EH (cell line): ENCODE results near the gene PREX1.

Source experiments
- DNase-seq: peaks from one replicate; pipeline ENCODE4 v3.0.0-alpha.2; 2015; ENCODE audit warnings: low read depth

PREX1 gene

DNA sequence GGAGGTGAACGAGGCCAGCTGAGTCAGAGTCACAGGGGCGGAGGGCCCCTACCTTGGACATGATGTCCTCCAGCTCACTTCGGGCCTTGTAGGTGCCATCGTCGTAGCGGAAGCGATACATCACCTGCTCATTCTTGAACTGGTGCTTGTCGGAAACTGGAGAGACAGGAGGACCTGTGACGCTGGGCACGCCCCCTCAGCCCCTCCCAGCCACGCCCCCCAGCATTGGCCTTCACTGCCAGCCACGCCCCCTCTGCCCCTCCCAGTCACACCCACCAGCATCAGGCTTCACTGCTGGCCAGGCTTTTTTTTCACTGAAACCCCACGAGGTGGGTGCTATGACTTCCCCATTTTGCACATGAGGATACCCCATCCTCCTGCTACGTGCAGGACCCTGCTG lies 148.2 kb downstream of the PREX1 start:
- DNase-seq: no peak

DNA sequence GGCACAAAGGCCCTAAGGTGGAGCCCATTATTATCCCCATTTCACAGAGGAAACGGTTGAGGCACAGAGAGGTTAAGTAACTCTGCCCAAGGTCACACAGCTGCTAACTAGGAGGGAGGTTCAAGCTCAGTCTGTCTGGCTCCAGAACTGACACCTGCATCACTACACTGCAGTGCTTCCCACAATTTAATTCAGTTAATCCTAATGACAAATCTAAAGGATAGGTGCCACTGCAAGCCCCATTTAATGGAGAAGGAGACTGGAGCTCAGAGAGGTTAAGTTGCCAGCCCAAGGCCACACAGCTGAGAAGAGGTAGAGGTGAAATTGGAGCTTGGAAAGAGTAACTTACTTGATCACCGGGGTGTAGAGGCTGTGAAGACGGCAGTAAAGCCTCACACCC lies 148.8 kb downstream of the PREX1 start:
- no peak for DNase-seq

DNA sequence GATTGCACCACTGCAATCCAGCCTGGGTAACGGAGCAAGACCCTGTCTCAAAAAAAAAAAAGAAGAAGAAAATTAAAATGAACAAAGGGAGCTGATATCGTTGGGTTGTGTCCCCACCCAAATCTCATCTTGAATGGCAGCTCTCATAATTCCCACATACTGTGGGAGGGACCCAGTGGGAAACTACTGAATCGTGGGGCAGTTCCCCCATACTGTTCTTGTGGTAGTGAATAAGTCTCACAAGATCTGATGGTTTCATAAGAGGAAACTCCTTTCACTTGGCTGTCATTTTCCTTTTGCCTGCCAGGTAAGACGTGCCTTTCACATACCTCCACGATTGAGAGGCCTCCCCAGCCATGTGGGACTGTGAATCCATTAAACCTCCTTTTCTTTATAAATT lies 149.4 kb downstream of the PREX1 start:
- DNase-seq: no peak

DNA sequence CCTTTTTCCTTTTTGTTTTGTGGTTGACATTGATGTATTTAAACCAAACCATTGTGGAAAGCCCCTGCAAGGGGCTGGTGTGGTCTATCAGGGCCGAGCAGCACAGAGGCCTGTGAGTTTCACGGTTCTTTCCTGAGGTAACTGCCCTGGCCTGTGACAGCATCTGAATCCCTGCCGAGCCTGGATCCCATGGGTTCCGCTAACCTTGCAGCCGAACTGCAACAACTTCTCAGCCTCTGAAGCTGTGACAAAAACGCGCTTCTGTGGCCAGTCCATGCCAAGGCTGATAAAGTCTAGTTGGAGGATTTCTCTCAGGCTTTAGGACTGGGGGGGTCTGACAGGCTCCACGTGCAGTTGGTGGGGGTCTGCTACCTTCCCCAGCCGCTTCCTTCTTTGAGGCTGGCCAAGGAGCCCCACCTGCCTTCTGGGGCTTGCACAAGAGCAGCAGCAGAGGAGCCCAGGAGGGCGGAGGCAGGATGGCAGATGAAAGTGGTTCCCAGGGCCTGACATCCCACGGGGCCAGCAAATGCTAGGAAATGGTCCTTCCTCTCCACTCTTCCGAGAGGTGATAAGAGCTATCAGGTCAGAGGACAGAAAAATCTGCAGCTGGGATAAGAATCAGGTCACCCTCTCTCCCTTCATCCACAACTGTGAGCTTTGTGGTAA lies 150.9 kb downstream of the PREX1 start:
- DNase-seq: no peak

DNA sequence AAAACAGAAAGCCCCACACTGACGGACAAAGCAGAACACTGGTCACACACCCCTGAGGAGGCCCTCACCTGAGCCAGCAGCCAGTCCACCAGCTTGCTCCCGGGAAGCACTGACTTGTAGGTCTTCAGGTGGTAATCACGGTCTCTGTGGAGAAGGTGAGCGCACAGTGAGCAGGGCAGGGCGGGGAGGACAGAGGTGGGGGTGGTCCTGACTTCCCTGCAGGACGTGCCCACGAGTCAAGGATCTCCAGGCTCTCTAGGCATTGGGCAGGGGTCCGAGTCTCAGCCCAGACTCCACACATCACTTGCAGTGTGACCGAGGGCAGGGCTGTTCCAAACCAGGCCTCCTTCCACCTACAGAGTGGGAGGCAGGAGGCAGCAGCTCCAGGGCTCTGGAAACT lies 151.7 kb downstream of the PREX1 start:
- DNase-seq: no peak

DNA sequence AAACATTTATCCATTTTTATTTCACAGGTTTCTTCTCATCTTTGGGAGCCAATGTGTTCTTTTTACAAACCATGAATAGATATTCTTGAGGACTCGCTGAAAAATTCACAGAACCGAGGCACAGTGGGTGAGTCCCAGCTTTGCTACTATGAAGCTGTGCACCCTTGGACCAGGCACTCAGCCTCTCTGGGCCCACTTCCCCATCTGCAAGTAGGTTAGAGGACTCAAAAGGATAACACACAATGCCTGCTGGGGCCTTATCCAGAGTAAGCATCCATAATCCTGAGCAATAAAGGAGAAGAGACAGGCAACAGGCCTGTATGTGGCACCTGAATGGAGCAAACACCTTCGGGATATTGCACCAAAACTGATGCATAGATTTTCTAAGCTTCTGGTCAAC lies 153.3 kb downstream of the PREX1 start:
- no peak for DNase-seq

DNA sequence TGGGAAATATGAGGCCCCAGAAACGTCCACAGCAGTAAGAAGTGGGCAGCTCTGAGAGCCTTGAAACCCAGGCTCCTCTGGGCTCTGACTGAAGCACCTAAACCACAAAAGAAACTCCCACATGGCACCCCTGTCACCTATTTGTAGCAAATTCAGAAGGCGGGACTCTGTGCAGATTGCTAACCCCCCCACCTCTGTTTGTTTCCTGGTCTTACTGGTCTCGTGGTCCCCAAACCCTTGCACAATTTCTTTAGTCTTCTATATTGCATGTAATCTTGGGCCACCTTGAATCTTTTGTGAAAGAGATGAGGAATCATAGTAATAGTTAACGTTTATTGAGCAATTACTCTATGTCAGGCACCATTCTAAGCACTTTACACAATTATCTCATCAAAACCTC lies 154.3 kb downstream of the PREX1 start:
- DNase-seq: no peak

DNA sequence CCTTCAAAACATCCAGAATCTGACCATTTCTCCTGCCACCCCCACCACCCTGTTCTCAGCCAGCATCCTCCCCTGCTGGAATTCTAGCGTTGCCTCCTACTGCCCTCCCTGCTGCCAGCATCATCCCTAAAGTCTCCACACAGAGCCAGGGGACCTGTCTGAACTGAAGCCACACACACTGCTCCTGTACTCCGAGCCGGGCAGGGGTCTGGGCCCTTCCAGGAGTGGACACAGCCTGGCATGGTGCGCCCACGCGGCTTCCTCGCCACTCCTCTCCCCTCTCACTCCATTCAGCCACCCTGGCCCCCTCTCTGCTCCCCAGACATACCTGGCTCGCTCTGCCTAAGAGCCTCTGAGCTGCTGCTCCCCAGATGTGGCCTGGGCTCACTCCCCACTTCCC lies 155.5 kb downstream of the PREX1 start:
- DNase-seq: no peak

DNA sequence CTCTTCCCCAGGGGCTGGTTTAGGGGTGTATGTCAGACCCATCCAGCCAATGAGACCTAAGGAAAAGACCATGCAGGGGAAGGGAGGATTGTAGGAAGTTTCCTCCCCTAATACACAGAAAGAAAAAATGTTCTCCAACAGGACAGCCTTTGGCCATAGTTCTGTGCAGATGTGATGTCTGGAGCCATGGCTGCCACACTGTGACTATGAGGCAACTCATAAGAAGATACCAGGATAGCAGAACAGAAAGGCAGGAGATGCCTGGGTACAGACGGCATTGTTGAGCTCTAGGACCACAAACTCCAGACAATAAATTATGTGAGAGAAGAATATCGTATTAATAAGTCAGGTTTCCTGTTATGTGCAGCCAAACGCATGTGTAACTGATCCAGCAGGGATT lies 156.7 kb downstream of the PREX1 start:
- DNase-seq: no peak

DNA sequence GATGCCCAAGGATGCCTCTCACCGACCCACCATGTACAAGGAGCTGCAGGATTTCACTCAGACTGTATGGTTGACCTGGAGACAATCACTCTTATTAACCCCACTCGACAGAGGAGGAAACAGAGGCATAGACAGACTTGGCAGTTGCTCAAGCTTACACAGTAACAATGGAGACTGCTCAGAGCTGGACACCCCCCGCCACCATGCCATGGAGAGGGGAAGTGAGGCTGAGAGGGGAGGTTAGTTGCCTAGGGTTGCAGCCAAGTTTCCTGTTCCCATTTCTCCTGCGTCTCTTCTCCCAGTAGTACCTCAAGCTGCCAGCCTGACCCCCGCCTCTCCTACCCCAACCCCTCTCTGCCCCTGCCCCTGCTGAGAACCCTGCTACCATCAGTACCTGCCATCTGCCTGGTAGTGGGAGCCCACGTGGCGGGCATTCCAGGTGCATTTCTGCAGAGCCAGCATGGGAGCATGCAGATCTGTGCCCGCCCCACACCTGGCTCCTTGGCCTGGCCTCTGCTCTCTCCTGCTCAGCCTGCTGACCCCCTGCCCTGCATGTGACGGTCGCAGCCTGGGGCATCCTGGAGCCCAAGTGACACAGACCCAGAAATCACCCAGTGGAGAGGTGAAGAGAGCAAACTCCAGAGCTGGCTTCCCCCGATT lies 157.7 kb downstream of the PREX1 start:
- DNase-seq: no peak

DNA sequence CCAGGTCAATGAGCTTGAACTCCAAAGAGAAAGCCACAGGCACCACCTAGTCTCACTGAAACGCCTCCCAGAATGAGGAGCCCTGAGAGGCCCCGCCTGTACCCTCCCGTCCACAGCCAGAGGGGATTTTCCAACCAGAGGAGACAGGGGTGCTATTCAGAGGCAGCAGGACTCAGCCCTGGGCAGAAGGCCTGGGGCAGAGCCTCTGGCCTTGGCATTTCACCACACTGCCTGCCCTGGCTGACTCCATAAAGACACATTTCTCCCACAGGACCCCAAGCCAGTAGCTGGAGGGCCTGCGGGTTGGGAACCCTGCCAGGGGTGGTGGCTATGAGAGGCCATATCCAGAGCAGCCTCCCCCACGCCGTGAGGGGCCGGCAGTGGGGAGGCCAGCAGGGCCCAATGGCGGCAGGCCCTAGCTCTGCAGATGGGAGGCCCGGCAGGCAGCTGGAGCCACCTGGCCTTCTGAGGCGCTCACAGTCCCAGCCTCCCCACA lies 159.3 kb downstream of the PREX1 start:
- DNase-seq: no peak

DNA sequence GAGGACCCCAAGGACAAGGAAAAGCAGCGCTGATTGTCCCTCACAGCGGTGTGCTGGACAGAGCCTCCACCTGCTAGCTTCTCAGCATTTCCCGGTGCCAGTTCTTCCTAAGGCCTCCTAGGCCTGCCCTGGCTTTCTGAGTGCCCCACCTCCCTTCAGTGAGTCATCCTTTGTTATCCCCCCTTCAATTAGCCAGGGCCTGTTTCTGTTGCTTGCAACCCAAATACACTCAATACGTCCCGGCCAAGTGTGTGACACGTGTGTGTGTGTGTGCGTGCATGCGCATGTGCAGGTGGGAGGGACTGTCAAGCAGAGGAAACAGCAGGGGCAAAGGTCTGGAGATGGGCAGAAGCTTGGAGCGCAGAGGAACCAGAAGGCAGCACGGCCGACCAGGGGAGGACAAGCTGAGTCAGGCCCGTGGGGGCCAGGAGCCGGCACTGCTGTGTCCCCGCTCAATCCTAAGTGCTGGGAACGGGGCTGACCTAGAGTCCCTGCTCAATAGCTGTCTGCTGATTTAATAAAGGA lies 159.8 kb downstream of the PREX1 start:
- DNase-seq: no peak

DNA sequence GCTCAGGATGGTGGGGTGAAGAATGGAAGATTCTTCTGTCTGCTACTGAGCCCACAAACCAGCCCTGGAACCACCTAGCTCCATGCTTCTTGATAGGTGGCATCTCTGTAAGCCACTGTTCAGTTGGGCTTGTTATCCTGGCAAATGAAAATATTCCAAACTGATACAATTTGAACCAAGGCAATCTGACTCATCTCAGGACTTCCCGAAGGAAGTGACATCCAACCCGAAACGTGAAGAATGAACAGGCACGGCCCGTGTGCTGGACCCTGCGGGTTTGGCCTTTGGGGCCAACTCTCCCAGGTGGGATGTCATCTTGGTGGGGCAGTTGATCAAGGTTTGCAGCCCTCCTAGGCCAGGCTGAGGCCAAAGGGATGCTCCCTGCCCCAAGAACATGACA lies 160.3 kb downstream of the PREX1 start:
- no peak for DNase-seq

DNA sequence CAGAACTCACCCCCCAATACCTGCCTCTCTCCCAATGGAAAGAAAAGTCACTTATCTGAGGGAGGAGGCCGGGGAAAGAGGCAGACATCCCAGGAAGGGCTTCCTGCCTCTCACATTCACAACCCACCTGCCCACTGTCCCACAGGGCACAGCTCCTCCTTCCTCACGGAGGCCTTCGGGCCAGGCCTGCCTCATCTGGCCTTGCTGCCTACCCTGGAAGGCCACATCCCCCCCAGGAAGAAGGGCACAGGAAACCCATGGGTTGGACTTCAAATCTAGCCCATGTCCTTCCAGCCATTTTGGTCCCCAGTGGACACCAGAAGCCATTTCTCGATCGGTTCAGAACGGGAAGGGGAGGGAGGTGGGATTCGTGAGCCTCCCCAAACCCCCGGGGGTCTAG lies 162.0 kb downstream of the PREX1 start:
- DNase-seq: no peak

DNA sequence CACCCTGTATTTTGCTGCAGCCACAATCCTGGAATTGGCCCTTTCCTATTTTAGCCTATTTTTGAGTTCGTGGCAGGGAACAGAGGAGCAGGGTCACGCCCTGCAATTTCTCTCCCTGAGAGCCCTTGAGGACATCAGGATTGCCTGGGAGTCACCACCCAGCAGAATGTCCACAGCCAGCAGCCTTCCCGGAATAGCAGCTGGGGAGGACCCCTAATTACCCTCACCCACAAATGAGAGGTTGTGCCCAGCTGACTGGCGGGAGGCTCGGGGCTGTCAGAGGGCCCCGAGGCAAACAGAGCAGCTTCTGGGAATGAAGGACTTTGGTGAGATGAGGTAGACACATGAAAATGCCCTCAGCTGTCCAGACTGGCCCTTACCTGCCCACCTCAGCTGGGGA lies 165.1 kb downstream of the PREX1 start:
- no peak for DNase-seq

DNA sequence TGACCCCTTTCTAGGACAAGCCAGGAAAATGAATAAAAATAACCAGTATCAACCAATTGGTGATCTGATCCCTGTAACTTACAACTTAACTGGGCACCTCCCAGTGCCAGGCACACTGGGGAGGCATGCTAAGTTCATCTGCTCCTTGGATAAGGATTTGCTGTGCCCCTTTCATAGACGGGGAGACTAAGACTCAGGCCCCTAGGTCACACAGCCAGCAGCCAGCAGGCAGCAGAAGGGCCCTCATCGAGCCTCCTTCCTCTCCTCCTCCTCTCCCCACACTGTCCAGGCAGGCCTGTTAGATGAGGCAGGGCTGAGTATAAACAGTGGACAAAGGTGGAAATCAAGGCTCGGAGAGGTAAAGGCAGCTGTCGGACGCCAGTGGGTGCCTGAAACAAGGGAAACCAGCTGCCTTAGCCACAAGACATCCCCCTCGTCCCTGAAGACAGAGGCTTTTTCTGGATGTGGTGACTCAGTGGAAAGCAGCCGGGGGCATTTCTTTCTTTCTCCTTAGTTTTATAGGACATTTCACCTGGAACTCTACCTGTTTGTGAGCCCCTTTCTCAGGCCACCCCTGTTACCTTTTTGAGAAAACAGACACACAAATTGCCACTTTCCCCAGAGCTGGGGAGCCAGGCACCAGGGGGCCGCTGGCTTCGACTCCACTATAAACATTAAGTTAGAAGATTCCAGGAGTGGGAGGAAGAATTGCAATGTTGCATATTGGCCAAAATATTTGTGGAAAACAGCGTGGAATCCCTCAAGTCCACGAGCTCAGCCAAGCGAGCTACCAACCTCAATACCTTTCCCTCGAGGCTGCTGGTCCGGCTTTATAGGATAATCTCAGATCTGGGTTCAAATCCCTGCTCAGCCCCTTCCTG lies 166.0 kb downstream of the PREX1 start:
- DNase-seq: no peak

DNA sequence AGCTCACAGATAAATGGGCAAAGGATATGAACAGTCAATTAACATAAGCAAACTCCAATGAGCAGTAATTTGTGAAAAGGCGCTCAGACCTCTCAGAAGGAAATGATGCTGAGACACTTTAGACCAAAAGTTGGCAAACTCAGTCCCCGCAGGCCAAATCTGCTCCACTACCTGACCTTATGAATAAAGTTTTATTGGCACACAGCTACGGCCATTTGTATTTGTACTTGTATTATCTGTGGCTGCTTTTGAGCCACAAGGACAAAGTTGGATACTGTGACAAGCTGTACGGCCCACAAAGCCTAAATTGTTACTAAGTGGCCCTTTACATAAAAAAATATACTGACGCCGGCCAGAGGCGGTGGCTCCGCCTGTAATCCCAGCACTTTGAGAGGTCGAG lies 167.0 kb downstream of the PREX1 start:
- DNase-seq: no peak

DNA sequence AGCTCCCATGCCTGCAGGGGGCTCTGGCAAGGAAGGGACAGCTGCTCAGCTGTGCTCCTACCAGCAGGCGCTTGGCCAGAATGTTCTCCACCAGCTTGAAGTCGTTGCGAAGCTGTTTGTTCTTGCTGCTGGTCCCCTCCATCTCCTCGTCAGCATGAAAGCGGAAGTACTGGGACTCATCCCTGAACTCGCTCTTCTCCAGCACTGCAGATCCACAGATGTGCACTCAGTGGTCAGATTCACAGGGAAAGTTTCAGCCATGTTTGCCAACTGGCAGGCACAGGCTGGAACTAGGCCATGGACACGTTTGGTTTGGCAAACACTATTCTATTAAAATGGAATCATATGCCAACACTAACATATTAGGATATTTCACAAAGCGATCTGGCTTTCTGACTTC lies 167.9 kb downstream of the PREX1 start:
- no peak for DNase-seq

DNA sequence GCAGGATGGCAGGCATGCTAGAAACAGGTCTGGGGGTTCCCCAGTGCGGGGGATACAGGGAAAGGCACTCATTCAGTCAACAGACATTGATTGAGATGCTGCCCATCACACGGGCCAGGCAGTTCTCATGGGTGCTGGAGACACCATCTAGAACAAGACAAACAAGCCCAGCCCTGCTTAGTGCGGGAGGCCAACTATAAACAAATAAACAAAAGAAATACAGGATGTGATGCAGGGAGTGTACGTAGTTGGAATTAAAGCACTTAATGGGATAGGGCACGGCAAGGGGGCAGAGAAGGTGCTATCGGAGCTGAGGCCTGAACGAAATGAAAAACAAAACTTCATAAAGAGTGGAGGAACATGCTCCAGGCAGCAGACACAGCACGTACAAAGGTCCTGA lies 169.3 kb downstream of the PREX1 start:
- DNase-seq: no peak

DNA sequence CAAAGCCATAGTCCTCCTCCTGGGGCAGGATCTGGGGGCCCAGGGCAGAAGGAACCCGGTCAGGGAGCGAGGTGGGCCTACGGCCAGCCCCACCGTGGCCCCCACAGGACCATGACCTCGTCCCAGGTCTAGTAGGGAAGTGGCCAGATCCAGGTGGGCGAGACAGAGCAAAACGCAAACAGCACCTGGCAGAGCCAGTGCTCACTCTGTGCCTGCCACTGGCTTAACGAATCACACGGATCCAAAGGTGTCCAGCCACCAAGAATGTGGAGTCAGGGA lies 169.7 kb downstream of the PREX1 start:
- no peak for DNase-seq

DNA sequence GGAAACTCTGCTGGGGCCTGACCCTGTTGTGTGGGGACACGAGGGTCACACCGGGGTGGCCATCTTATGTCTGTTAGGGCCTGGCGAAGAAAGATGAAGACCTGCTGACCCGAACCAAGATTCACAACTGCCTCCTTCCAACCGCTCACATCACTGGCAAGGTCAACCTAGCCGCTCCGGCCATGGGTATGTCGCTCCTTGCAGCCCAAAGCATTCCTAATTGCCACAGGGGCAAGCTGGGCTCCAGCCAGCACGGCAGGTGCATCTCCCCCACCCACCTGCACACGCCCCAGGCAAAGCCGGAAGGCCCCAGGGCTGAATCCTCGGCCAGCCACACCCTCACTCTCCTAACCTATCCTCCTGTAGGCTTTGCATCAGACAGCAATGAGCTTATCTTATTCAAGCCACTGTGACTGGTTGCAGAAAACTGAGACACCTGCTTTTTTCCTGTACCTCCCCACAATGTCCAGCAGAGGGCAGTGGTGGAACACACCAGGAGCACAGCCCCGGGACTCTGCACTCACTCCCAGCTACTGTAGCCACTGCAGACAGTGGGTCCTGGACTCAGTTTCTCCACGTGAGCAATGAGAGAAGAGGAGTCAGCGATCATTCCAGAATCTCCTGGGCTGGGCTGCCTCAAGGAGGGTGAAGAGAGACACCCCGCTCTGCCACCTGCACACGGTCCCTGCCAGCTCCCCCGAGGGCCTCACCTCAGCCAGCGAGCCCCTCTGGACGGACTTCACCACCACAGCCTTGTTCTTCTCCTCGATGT lies 170.2 kb downstream of the PREX1 start:
- peak; percentile 77 for DNase-seq

DNA sequence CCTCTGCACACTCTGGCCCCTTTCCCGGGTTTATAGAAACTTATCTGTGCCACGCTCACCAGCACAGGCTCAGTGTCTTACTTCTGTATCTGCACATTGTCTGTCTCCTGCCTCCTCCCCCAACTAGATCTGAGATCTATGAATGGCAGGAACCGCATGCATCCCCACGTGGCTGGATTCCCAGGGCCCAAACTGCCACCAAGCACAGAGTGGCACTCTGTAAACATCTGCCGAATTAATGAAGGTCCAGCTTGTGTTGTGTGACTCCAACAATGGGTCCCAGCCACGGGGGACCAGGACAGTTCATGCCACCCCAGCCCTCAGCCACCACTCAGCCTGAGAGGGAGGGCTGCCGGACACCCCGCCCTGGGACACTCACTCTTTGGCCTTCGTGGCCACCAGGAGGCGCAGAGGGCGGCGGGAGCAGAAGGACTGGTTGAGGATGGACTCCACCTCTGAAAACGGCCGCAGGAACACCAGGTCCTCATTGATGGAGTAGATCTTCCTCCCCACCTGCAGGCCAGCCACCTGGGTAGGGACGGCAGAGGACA lies 171.1 kb downstream of the PREX1 start:
- no peak for DNase-seq
